BE2C (cell line): ENCODE measurements around the gene TAF5L.

ENCODE experiments used
- DNase-seq: peaks from one replicate; pipeline ENCODE4 v3.0.0-alpha.2; 2020
- H3K27me3 ChIP-seq: fragments of 250-450 bp; sonication (Bioruptor Pico); 2 replicates; pipeline ENCODE4 v1.5.1; 2020; ENCODE audit warnings: mild to moderate bottlenecking
- H3K36me3 ChIP-seq: fragments of 250-450 bp; sonication (Bioruptor Pico); 2 replicates; pipeline ENCODE4 v1.5.1; 2020; ENCODE audit warnings: mild to moderate bottlenecking
- H3K4me1 ChIP-seq: fragments of 250-450 bp; sonication (Bioruptor Pico); 2 replicates; pipeline ENCODE4 v1.5.1; 2020
- H3K4me3 ChIP-seq: 2 replicates; pipeline ENCODE4 v1.5.1; 2011; ENCODE audit warnings: low read depth, low read length
- H3K9me3 ChIP-seq: fragments of 250-450 bp; sonication (Bioruptor Pico); 2 replicates; pipeline ENCODE4 v1.5.1; 2020
- CTCF ChIP-seq: IDR thresholded peaks from 2 replicates; pipeline ENCODE4 v1.5.1; 2012; ENCODE audit warnings: mild to moderate bottlenecking, low read depth, low read length

TAF5L gene

GRCh38 chr1:229657993-229658755 lies 32.3 kb upstream of the TAF5L start:
- Histone ChIP-seq H3K9me3 (no peaks in the 10 kb centered on the region; the same call in 1 of the 2 replicates), H3K27me3 (no peaks in the 10 kb centered on the region), H3K4me3 (no peak overlapping the region), H3K36me3 (peaks cover 74% of the 10 kb centered on the region), H3K4me1 (peaks cover 9% of the 10 kb centered on the region; the same call in 1 of the 2 replicates)
- DNase-seq: no peak
- no peak for TF ChIP-seq CTCF

GRCh38 chr1:229655781-229656180 lies 29.9 kb upstream of the TAF5L start:
- Histone ChIP-seq H3K4me1 (peaks cover 9% of the 10 kb centered on the region; the same call in 1 of the 2 replicates), H3K27me3 (no peaks in the 10 kb centered on the region), H3K4me3 (no peak overlapping the region), H3K36me3 (peaks cover 76% of the 10 kb centered on the region), H3K9me3 (no peaks in the 10 kb centered on the region)
- DNase-seq: no peak
- TF ChIP-seq CTCF: no peak

- TF ChIP-seq CTCF: no peak
- Histone ChIP-seq H3K4me3 (no peak overlapping the region), H3K36me3 (peaks cover 82% of the 10 kb centered on the region), H3K9me3 (no peaks in the 10 kb centered on the region), H3K27me3 (no peaks in the 10 kb centered on the region), H3K4me1 (peaks cover 8% of the 10 kb centered on the region; the same call in 1 of the 2 replicates)
- DNase-seq: no peak
These were observed 27.5 kb upstream of the TAF5L start for GRCh38 chr1:229653420-229653819.

GRCh38 chr1:229651546-229651945 lies 25.6 kb upstream of the TAF5L start:
- no peaks in the 10 kb centered on the region for H3K9me3 ChIP-seq
- DNase-seq: no peak
- H3K27me3 ChIP-seq: no peaks in the 10 kb centered on the region
- no peak overlapping the region for H3K4me3 ChIP-seq
- no peak for TF ChIP-seq CTCF
- no peaks in the 10 kb centered on the region; the same call in 1 of the 2 replicates for H3K4me1 ChIP-seq
- H3K36me3 ChIP-seq: peaks cover 86% of the 10 kb centered on the region

- no peak for TF ChIP-seq CTCF
- Histone ChIP-seq H3K9me3 (no peaks in the 10 kb centered on the region), H3K4me1 (no peaks in the 10 kb centered on the region; the same call in 1 of the 2 replicates), H3K27me3 (no peaks in the 10 kb centered on the region), H3K36me3 (peaks cover 89% of the 10 kb centered on the region), H3K4me3 (no peak overlapping the region)
- DNase-seq: no peak
These were observed 24.1 kb upstream of the TAF5L start for GRCh38 chr1:229650045-229650444.

- no peak overlapping the region for H3K4me3 ChIP-seq
- DNase-seq: no peak
- H3K4me1 ChIP-seq: no peaks in the 10 kb centered on the region; the same call in 1 of the 2 replicates
- H3K36me3 ChIP-seq: peaks cover 94% of the 10 kb centered on the region
- TF ChIP-seq CTCF: no peak
- H3K27me3 ChIP-seq: no peaks in the 10 kb centered on the region
- no peaks in the 10 kb centered on the region for H3K9me3 ChIP-seq
These were observed 22.5 kb upstream of the TAF5L start for GRCh38 chr1:229648406-229648805.
